H9 (cell line): ENCODE results near the gene NXF2B. TPM values are rescaled to one million over a fixed set of nuclear protein-coding genes. Genes with fewer than 3 reads are reported as not detected.

Experiments used
- DNase-seq: peaks from one replicate; pipeline ENCODE4 v3.0.0-alpha.2; 2017
- H2AFZ ChIP-seq: one replicate; pipeline ENCODE4 v1.6.1; 2013; ENCODE audit warnings: mild to moderate bottlenecking, low read length, control low read depth, moderate library complexity
- H2AK5ac ChIP-seq: 2 replicates; pipeline ENCODE4 v1.6.1; 2013; ENCODE audit warnings: low read length, control low read depth, mixed read lengths; ENCODE audit not compliant: insufficient read length
- H2BK120ac ChIP-seq: one replicate; pipeline ENCODE4 v1.6.1; 2013; ENCODE audit warnings: low read depth, mild to moderate bottlenecking, low read length, control low read depth, inconsistent platforms; ENCODE audit not compliant: poor library complexity, severe bottlenecking
- H2BK12ac ChIP-seq: 2 replicates; pipeline ENCODE4 v1.6.1; 2013; ENCODE audit warnings: low read length, control low read depth, mixed read lengths, low read depth; ENCODE audit not compliant: insufficient read length
- H2BK15ac ChIP-seq: 2 replicates; pipeline ENCODE4 v1.6.1; 2013; ENCODE audit warnings: low read depth, low read length, control low read depth
- H2BK20ac ChIP-seq: one replicate; pipeline ENCODE4 v1.6.1; 2013; ENCODE audit warnings: low read depth, mild to moderate bottlenecking, low read length, control low read depth, inconsistent platforms; ENCODE audit not compliant: poor library complexity, severe bottlenecking
- H2BK5ac ChIP-seq: 2 replicates; pipeline ENCODE4 v1.6.1; 2013; ENCODE audit warnings: low read length, control low read depth, mixed read lengths; ENCODE audit not compliant: insufficient read length
- H3K14ac ChIP-seq: 2 replicates; pipeline ENCODE4 v1.6.1; 2013; ENCODE audit warnings: low read length, control low read depth; ENCODE audit not compliant: insufficient read depth
- H3K18ac ChIP-seq: 2 replicates; pipeline ENCODE4 v1.6.1; 2013; ENCODE audit warnings: low read depth, mild to moderate bottlenecking, mixed read lengths, low read length, control low read depth; ENCODE audit not compliant: insufficient read length
- H3K23ac ChIP-seq: 2 replicates; pipeline ENCODE4 v1.6.1; 2013; ENCODE audit warnings: low read length, control low read depth, mixed read lengths, low read depth; ENCODE audit not compliant: insufficient read length
- H3K23me2 ChIP-seq: 2 replicates; pipeline ENCODE4 v1.6.1; 2013; ENCODE audit warnings: low read depth, mild to moderate bottlenecking, mixed read lengths, low read length, control low read depth; ENCODE audit not compliant: insufficient read length, poor library complexity, severe bottlenecking
- H3K27ac ChIP-seq: 2 replicates; pipeline ENCODE4 v1.5.1; 2013; ENCODE audit warnings: low read length, control low read depth, mixed read lengths, low read depth; ENCODE audit not compliant: insufficient read length
- H3K27me3 ChIP-seq: 2 replicates; pipeline ENCODE4 v1.6.1; 2013; ENCODE audit warnings: low read length, control low read depth, inconsistent platforms; ENCODE audit not compliant: insufficient read depth
- H3K4ac ChIP-seq: 2 replicates; pipeline ENCODE4 v1.6.1; 2013; ENCODE audit warnings: low read depth, mild to moderate bottlenecking, control low read depth, inconsistent platforms, low read length, moderate library complexity
- H3K4me1 ChIP-seq: 2 replicates; pipeline ENCODE4 v1.6.1; 2013; ENCODE audit warnings: low read length, control low read depth, inconsistent platforms; ENCODE audit not compliant: insufficient read depth
- H3K4me2 ChIP-seq: 2 replicates; pipeline ENCODE4 v1.6.1; 2013; ENCODE audit warnings: low read length, control low read depth, mixed read lengths; ENCODE audit not compliant: insufficient read length, insufficient read depth
- H3K56ac ChIP-seq: 2 replicates; pipeline ENCODE4 v1.6.1; 2013; ENCODE audit warnings: low read depth, mild to moderate bottlenecking, mixed read lengths, low read length, control low read depth; ENCODE audit not compliant: insufficient read length
- H3K79me1 ChIP-seq: 2 replicates; pipeline ENCODE4 v1.6.1; 2013; ENCODE audit warnings: low read depth, mild to moderate bottlenecking, moderate library complexity, low read length, control low read depth, inconsistent platforms; ENCODE audit not compliant: insufficient read depth, poor library complexity, severe bottlenecking
- H3K79me2 ChIP-seq: 2 replicates; pipeline ENCODE4 v1.6.1; 2013; ENCODE audit warnings: low read length, control low read depth, inconsistent platforms; ENCODE audit not compliant: insufficient read depth
- H3K9ac ChIP-seq: 2 replicates; pipeline ENCODE4 v1.6.1; 2013; ENCODE audit warnings: low read length, control low read depth, mixed read lengths; ENCODE audit not compliant: insufficient read length; ENCODE audit errors: extremely low read depth
- H3K9me3 ChIP-seq: one replicate; pipeline ENCODE4 v1.6.1; 2013; ENCODE audit warnings: low read depth, low read length, inconsistent platforms; ENCODE audit not compliant: control insufficient read depth
- H3T11ph ChIP-seq: one replicate; pipeline ENCODE4 v1.6.1; 2013; ENCODE audit warnings: mild to moderate bottlenecking, low read length, control low read depth, inconsistent platforms
- H4K20me1 ChIP-seq: one replicate; pipeline ENCODE4 v1.6.1; 2013; ENCODE audit not compliant: control insufficient read depth, insufficient read length, insufficient read depth
- H4K5ac ChIP-seq: 2 replicates; pipeline ENCODE4 v1.6.1; 2013; ENCODE audit warnings: low read depth, mild to moderate bottlenecking, mixed read lengths, low read length, control low read depth; ENCODE audit not compliant: insufficient read length
- H4K8ac ChIP-seq: replicated peaks from 2 replicates; pipeline ENCODE4 v1.6.1; 2013; ENCODE audit warnings: low read length, control low read depth, mixed read lengths, low read depth; ENCODE audit not compliant: insufficient read length
- H4K91ac ChIP-seq: 2 replicates; pipeline ENCODE4 v1.6.1; 2013; ENCODE audit warnings: low read depth, mild to moderate bottlenecking, moderate library complexity, mixed read lengths, low read length, control low read depth; ENCODE audit not compliant: insufficient read length
- H3K27ac Mint-ChIP-seq, 3 experiments: 2 replicates in 2 of 3; 3 replicates in 1 of 3; pipeline ENCODE4 v1.8.0; 2020 to 2021; ENCODE audit warnings: mixed read lengths in 3 of 3, mild to moderate bottlenecking in 1 of 3, moderate library complexity in 1 of 3
- H3K27me3 Mint-ChIP-seq: 2 replicates; pipeline ENCODE4 v1.8.0; 2021; ENCODE audit warnings: low read depth, mild to moderate bottlenecking, moderate library complexity, mixed read lengths
- H3K36me3 Mint-ChIP-seq, 3 experiments: 2 replicates in 2 of 3; 3 replicates in 1 of 3; pipeline ENCODE4 v1.8.0; 2020 to 2021; ENCODE audit warnings: low read depth in 3 of 3, mixed read lengths in 3 of 3; ENCODE audit not compliant: insufficient read depth in 1 of 3
- H3K4me1 Mint-ChIP-seq, 2 experiments: 2 replicates each; pipeline ENCODE4 v1.8.0; 2020; ENCODE audit warnings: mixed read lengths in 2 of 2
- H3K4me3 Mint-ChIP-seq, 2 experiments: 2 replicates in 1 of 2; 3 replicates in 1 of 2; pipeline ENCODE4 v1.8.0; 2020 to 2021; ENCODE audit warnings: mild to moderate bottlenecking in 2 of 2, mixed read lengths in 2 of 2, moderate library complexity in 1 of 2
- H3K9me3 Mint-ChIP-seq, 2 experiments: 2 replicates in 1 of 2; 3 replicates in 1 of 2; pipeline ENCODE4 v1.8.0; 2020; ENCODE audit warnings: mild to moderate bottlenecking in 2 of 2, mixed read lengths in 2 of 2, moderate library complexity in 1 of 2
- WGBS: extraction: QIAGEN DNeasy Blood & Tissue Kit; methylation state at CpG from one replicate; pipeline ENCODE4 v1.1.7; 2013; ENCODE audit warnings: missing lambda C conversion rate, low lambda C conversion rate, mixed read lengths; ENCODE audit not compliant: insufficient read length; ENCODE audit errors: extremely low coverage; 5-methylcytosine and 5-hydroxymethylcytosine counted together
- total RNA-seq: library from RNA; stranded (reverse); gene quantifications from 2 replicates; pipeline ENCODE4 v1.2.1, GENCODE V29; 2021
- TF ChIP-seq, protein P1 (sequence below): fragments of 200-600 bp; sonication (generic); conservative IDR thresholded peaks from 3 replicates; pipeline ENCODE4 v1.8.0; 2021; ENCODE audit warnings: antibody characterized with exemption, mild to moderate bottlenecking

The NXF2B gene
- total RNA-seq, 1 experiment from 2014 or later: not detected

- Histone ChIP-seq H2BK120ac (no peak overlapping the region), H3K23me2 (no peaks in the 10 kb centered on the region), H3K27ac (no peak overlapping the region), H4K91ac (no peak overlapping the region), H3K9ac (no peak overlapping the region), H2AFZ (no peak overlapping the region), H3K9me3 (peaks cover 45% of the 10 kb centered on the region), H4K5ac (no peak overlapping the region), H2BK5ac (no peak overlapping the region), H3K4ac (no peak overlapping the region), H3K79me2 (no peaks in the 10 kb centered on the region), H2BK20ac (no peak overlapping the region), H3T11ph (no peak overlapping the region), H3K14ac (no peak overlapping the region), H3K18ac (no peak overlapping the region), H2BK15ac (no peak overlapping the region), H3K56ac (no peak overlapping the region), H4K20me1 (no peaks in the 10 kb centered on the region), H2AK5ac (no peak overlapping the region), H3K27me3 (no peaks in the 10 kb centered on the region), H3K4me2 (no peak overlapping the region), H2BK12ac (no peak overlapping the region), H3K79me1 (no peaks in the 10 kb centered on the region), H3K4me1 (no peaks in the 10 kb centered on the region), H4K8ac (no peak overlapping the region), H3K23ac (no peak overlapping the region)
- no peak overlapping the region; a peak in 1 of 5 replicates for H3K4me3 Mint-ChIP-seq
- H3K27ac Mint-ChIP-seq: no peak overlapping the region
- no CpG with 5 or more reads among the region's 2 CpGs for WGBS
- H3K36me3 Mint-ChIP-seq: peaks cover 0 to 4% (median 3%) of the 10 kb centered on the region in 3 experiments; a peak in 3 of 7 replicates
- H3K27me3 Mint-ChIP-seq: no peaks in the 10 kb centered on the region; the same call in 1 of the 2 replicates
- DNase-seq: no peak
- H3K9me3 Mint-ChIP-seq: peaks cover 44 to 68% of the 10 kb centered on the region in 2 experiments
- TF ChIP-seq, protein P1, sequence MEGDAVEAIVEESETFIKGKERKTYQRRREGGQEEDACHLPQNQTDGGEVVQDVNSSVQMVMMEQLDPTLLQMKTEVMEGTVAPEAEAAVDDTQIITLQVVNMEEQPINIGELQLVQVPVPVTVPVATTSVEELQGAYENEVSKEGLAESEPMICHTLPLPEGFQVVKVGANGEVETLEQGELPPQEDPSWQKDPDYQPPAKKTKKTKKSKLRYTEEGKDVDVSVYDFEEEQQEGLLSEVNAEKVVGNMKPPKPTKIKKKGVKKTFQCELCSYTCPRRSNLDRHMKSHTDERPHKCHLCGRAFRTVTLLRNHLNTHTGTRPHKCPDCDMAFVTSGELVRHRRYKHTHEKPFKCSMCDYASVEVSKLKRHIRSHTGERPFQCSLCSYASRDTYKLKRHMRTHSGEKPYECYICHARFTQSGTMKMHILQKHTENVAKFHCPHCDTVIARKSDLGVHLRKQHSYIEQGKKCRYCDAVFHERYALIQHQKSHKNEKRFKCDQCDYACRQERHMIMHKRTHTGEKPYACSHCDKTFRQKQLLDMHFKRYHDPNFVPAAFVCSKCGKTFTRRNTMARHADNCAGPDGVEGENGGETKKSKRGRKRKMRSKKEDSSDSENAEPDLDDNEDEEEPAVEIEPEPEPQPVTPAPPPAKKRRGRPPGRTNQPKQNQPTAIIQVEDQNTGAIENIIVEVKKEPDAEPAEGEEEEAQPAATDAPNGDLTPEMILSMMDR: no peak; the same call in 2 of the 3 replicates
- H3K4me1 Mint-ChIP-seq: no peaks in the 10 kb centered on the region
Observed at GRCh38 chrX:102341867-102342266, 97.9 kb downstream of the NXF2B start.
